SK-N-SH (cell line): ENCODE measurements around the gene TSHZ2.

Source experiments
- CHD2 ChIP-seq: fragments of 150-350 bp; IDR thresholded peaks from 2 replicates; pipeline ENCODE4 v1.6.1; 2018; ENCODE audit warnings: low read length; ENCODE audit not compliant: partially characterized antibody
- CTCF ChIP-seq: fragments of 200-600 bp; sonication (generic); IDR thresholded peaks from 2 replicates; pipeline ENCODE4 v1.6.1; 2017; ENCODE audit warnings: antibody characterized with exemption, mild to moderate bottlenecking, moderate library complexity
- PBX3 ChIP-seq: IDR thresholded peaks from 2 replicates; pipeline ENCODE4; 2012

- TF ChIP-seq CHD2 (no peak), PBX3 (no peak), CTCF (no peak)
Measured at GRCh38 chr20:53159160-53159559, 187.0 kb downstream of the TSHZ2 start.
